ENCODE measurements around the gene TMPRSS11D. TPM values are rescaled to one million over a fixed set of nuclear protein-coding genes. Genes with fewer than 3 reads are reported as not detected.

Gene TMPRSS11D
- total RNA-seq, 4 donors from 2014 or later: not detected

DNA sequence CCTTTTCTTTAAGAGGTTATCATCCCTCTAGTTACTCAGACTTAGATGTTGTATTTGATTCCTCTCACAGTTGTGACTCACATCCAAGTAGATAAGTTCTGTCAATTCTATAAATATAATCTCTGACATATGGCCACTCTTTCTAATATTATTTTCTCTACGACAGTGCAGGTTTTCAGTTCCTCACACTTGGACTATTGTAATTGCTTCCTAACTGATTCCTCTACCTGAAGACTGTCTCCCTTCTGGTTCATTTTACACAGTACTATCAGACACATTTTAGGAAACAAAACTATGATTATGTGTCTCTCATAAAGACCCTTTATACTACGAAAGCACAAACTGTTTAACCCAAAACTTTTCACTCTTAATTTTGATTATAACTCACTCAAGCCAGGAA is 98.3 kb downstream of the TMPRSS11D start:
- TF ChIP-seq, protein P1, sequence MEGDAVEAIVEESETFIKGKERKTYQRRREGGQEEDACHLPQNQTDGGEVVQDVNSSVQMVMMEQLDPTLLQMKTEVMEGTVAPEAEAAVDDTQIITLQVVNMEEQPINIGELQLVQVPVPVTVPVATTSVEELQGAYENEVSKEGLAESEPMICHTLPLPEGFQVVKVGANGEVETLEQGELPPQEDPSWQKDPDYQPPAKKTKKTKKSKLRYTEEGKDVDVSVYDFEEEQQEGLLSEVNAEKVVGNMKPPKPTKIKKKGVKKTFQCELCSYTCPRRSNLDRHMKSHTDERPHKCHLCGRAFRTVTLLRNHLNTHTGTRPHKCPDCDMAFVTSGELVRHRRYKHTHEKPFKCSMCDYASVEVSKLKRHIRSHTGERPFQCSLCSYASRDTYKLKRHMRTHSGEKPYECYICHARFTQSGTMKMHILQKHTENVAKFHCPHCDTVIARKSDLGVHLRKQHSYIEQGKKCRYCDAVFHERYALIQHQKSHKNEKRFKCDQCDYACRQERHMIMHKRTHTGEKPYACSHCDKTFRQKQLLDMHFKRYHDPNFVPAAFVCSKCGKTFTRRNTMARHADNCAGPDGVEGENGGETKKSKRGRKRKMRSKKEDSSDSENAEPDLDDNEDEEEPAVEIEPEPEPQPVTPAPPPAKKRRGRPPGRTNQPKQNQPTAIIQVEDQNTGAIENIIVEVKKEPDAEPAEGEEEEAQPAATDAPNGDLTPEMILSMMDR (IDR thresholded peaks at IDR 0.05; ENCODE audit: low read depth): no peak

DNA sequence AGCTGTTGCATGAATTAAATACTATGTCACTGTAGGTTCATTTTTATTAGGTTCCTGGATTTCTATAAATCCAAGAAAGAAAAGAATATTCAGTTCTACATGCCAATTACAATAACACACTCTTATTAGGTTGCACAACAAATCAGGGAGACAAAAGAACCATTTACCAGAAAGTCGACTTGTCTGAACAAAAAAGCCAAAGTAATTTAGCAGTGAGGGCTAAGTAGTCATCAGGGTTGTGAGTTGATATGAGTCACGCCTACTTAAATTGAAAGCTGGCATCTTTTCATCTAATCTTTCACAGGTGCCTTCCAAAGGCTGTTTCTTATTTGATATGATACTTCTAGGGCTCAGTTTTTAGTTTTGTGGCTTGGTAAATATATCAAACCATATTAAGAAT is 104.2 kb downstream of the TMPRSS11D start:
- TF ChIP-seq, protein P1 (IDR thresholded peaks at IDR 0.05; ENCODE audit: low read depth): no peak

DNA sequence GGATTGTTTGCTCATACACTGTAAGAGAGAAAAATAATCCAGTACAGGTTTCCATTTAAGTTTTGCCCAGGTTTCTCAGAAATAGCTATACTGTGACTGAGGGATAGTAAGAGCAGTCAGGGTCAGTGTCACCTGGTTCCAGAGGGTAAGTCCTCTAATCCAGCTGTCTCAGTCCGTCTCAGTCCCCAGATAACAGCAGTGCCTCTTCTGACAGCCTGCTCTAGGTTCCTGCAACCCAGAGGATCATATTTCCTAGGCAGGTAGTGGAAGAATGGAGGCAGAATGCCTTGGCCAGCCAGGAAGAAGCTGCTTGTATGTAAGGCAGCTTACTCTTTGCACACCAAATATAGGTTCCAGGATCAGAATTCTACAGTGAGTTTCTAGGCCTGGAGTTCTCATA is 107.1 kb downstream of the TMPRSS11D start:
- TF ChIP-seq, protein P1 (IDR thresholded peaks at IDR 0.05; ENCODE audit: low read depth): no peak

Other genes with a start within 250 kb of the TMPRSS11D start
- gene UBA6, start 182.8 kb downstream of the TMPRSS11D start, total RNA-seq: 10 to 100 TPM; 21.1 to 46.9 (median 25.6) TPM
- not detected for gene GNRHR, start 129.6 kb downstream of the TMPRSS11D start, total RNA-seq
- not detected for gene TMPRSS11A, start 79.5 kb upstream of the TMPRSS11D start, total RNA-seq
- gene TMPRSS11F, start 245.9 kb upstream of the TMPRSS11D start, total RNA-seq: under 1 TPM in 1 of 4 donors, not detected in 3; 0.17 TPM

All from subcutaneous adipose tissue (tissue), 4 donors.